Muscle of back (tissue), 11 donors: ENCODE results near the gene TNFSF10. TPM values are rescaled to one million over a fixed set of nuclear protein-coding genes. Genes with fewer than 3 reads are reported as not detected.

Experiments
- DNase-seq, 3 donors: peaks; one replicate each; pipeline versions ENCODE4 v3.0.0 to v3.0.0-alpha.2; 2013
- polyA plus RNA-seq, 10 donors: library from polyadenylated mRNA; unstranded; fragments of 120-200 nt; gene quantifications; one replicate each; pipeline ENCODE4 v1.2.1, GENCODE V29; 2013; ENCODE audit not compliant: insufficient read length in 10 of 10

TNFSF10 gene
- polyA plus RNA-seq, 10 donors, result 7.1 to 12.0 (median 10.1) TPM

- no peak for DNase-seq
Observed at GRCh38 chr3:172518929-172519640, 4.1 kb downstream of the TNFSF10 start.

GRCh38 chr3:172517859-172518466 is 5.3 kb downstream of the TNFSF10 start:
- DNase-seq, result no peak

- peak in 2 of 3 donors; percentile 65 to 72 for DNase-seq
Observed at GRCh38 chr3:172516318-172517214, 6.7 kb downstream of the TNFSF10 start.

- peak in 2 of 3 donors; percentile 27 to 48 for DNase-seq
Observed at GRCh38 chr3:172515130-172515918, 7.9 kb downstream of the TNFSF10 start.

- no peak for DNase-seq
Observed at GRCh38 chr3:172514678-172515077, 8.6 kb downstream of the TNFSF10 start.

GRCh38 chr3:172513488-172513887 is 9.7 kb downstream of the TNFSF10 start:
- DNase-seq, result no peak

GRCh38 chr3:172511783-172512762 is 11.2 kb downstream of the TNFSF10 start:
- DNase-seq, result no peak

- DNase-seq, result no peak
Observed at GRCh38 chr3:172506094-172506493, 17.1 kb downstream of the TNFSF10 start.

- no peak for DNase-seq
Observed at GRCh38 chr3:172501540-172501939, 21.7 kb downstream of the TNFSF10 start.

GRCh38 chr3:172490198-172490669 is 33.0 kb downstream of the TNFSF10 start:
- DNase-seq, result peak; percentile 41 to 82 (median 76)

GRCh38 chr3:172478116-172478515 is 45.1 kb downstream of the TNFSF10 start:
- no peak for DNase-seq

- DNase-seq, result peak in 1 of 3 donors; percentile 5
Observed at GRCh38 chr3:172476347-172476746, 46.9 kb downstream of the TNFSF10 start.

- DNase-seq, result no peak
Observed at GRCh38 chr3:172475703-172476102, 47.5 kb downstream of the TNFSF10 start.

- DNase-seq, result no peak
Observed at GRCh38 chr3:172471903-172472302, 51.3 kb downstream of the TNFSF10 start.

GRCh38 chr3:172470588-172470987 is 52.6 kb downstream of the TNFSF10 start:
- no peak for DNase-seq

- DNase-seq, result no peak
Observed at GRCh38 chr3:172467170-172467824, 55.9 kb downstream of the TNFSF10 start.

GRCh38 chr3:172466553-172467130 is 56.6 kb downstream of the TNFSF10 start:
- no peak for DNase-seq

- DNase-seq, result no peak
Observed at GRCh38 chr3:172465281-172465680, 57.9 kb downstream of the TNFSF10 start.

- no peak for DNase-seq
Observed at GRCh38 chr3:172464306-172464705, 58.9 kb downstream of the TNFSF10 start.
